SK-N-SH treated with all-trans-retinoic acid at 6 μM for 48 hours (cell line): ENCODE results near the gene MXRA7.
"Not testable (repeated sequence)": the region's sequence is repeated elsewhere in the genome, so short reads cannot be mapped to it uniquely, and the experiment has no call there.

Experiments used
- ATAC-seq: fragments of 200-7000 bp; cut with Tn5 transposase; 3 replicates; pipeline ENCODE4 v1.9.1; 2020; ENCODE audit warnings: mild to moderate bottlenecking, moderate library complexity
- ARNTL ChIP-seq: fragments of 450-650 bp; formaldehyde crosslinking; IDR thresholded peaks from 2 replicates; pipeline ENCODE4 v1.5.0; 2020; ENCODE audit warnings: low read depth, mild to moderate bottlenecking, moderate library complexity, borderline replicate concordance
- BACH2 ChIP-seq: fragments of 250-450 bp; sonication (Bioruptor Pico); IDR thresholded peaks from 2 replicates; pipeline ENCODE4 v1.9.0; 2021; ENCODE audit warnings: mild to moderate bottlenecking, borderline replicate concordance
- CREB5 ChIP-seq: fragments of 250-450 bp; sonication (Bioruptor Pico); IDR thresholded peaks from 2 replicates; pipeline ENCODE4 v1.5.1; 2020; ENCODE audit warnings: low read depth, mild to moderate bottlenecking, moderate library complexity
- CSDC2 ChIP-seq: fragments of 250-450 bp; sonication (Bioruptor Pico); IDR thresholded peaks from 2 replicates; pipeline ENCODE4 v1.5.0; 2020; ENCODE audit warnings: mild to moderate bottlenecking, moderate library complexity
- CSRNP3 ChIP-seq: fragments of 250-450 bp; sonication (Bioruptor Pico); IDR thresholded peaks from 2 replicates; pipeline ENCODE4 v1.5.1; 2021; ENCODE audit warnings: mild to moderate bottlenecking, moderate library complexity
- GLIS3 ChIP-seq: fragments of 250-450 bp; sonication (Bioruptor Pico); IDR thresholded peaks from 2 replicates; pipeline ENCODE4 v1.5.0; 2020; ENCODE audit warnings: mild to moderate bottlenecking, moderate library complexity
- ISL1 ChIP-seq: fragments of 250-450 bp; sonication (Bioruptor Pico); IDR thresholded peaks from 2 replicates; pipeline ENCODE4 v2.1.2; 2022; ENCODE audit warnings: mild to moderate bottlenecking, moderate library complexity
- OSR1 ChIP-seq: fragments of 250-450 bp; sonication (Bioruptor Pico); IDR thresholded peaks from 2 replicates; pipeline ENCODE4 v1.8.0; 2022; ENCODE audit warnings: moderate library complexity, mild to moderate bottlenecking, inconsistent platforms
- PATZ1 ChIP-seq: fragments of 250-450 bp; sonication (Bioruptor Pico); IDR thresholded peaks from 2 replicates; pipeline ENCODE4 v1.8.0; 2020; ENCODE audit warnings: mild to moderate bottlenecking, moderate library complexity, borderline replicate concordance
- POU6F1 ChIP-seq: fragments of 250-450 bp; sonication (Bioruptor Pico); IDR thresholded peaks from 2 replicates; pipeline ENCODE4 v1.8.0; 2021; ENCODE audit warnings: low read depth, mild to moderate bottlenecking, moderate library complexity, borderline replicate concordance
- PPARA ChIP-seq: fragments of 250-450 bp; sonication (Bioruptor Pico); IDR thresholded peaks from 2 replicates; pipeline ENCODE4 v1.5.0; 2020; ENCODE audit warnings: mild to moderate bottlenecking, borderline replicate concordance
- RARB ChIP-seq: fragments of 250-450 bp; sonication (Bioruptor Pico); IDR thresholded peaks from 2 replicates; pipeline ENCODE4 v1.8.0; 2021; ENCODE audit warnings: mild to moderate bottlenecking, moderate library complexity
- SNAI2 ChIP-seq: fragments of 250-450 bp; sonication (Bioruptor Pico); IDR thresholded peaks from 2 replicates; pipeline ENCODE4 v1.5.0; 2020; ENCODE audit warnings: mild to moderate bottlenecking, moderate library complexity
- TOX ChIP-seq: fragments of 250-450 bp; sonication (Bioruptor Pico); IDR thresholded peaks from 2 replicates; pipeline ENCODE4 v1.8.0; 2021; ENCODE audit warnings: mild to moderate bottlenecking, moderate library complexity, borderline replicate concordance
- TSHZ2 ChIP-seq: fragments of 250-450 bp; sonication (Bioruptor Pico); IDR thresholded peaks from 2 replicates; pipeline ENCODE4 v1.5.0; 2020; ENCODE audit warnings: mild to moderate bottlenecking, moderate library complexity
- ZC3H10 ChIP-seq: fragments of 250-450 bp; sonication (Bioruptor Pico); IDR thresholded peaks from 2 replicates; pipeline ENCODE4 v1.5.1; 2021; ENCODE audit warnings: mild to moderate bottlenecking, moderate library complexity
- ZFP3 ChIP-seq: fragments of 250-450 bp; sonication (Bioruptor Pico); IDR thresholded peaks from 2 replicates; pipeline ENCODE4 v1.5.0; 2020; ENCODE audit warnings: mild to moderate bottlenecking, moderate library complexity
- ZFP30 ChIP-seq: fragments of 450-650 bp; formaldehyde crosslinking; IDR thresholded peaks from 2 replicates; pipeline ENCODE4 v1.5.0; 2022; ENCODE audit warnings: mild to moderate bottlenecking, moderate library complexity
- ZNF565 ChIP-seq: fragments of 450-650 bp; formaldehyde crosslinking; conservative IDR thresholded peaks from 2 replicates; pipeline ENCODE4 v1.5.0; 2020; ENCODE audit warnings: low read depth, mild to moderate bottlenecking, moderate library complexity
- ZNF70 ChIP-seq: fragments of 450-650 bp; formaldehyde crosslinking; IDR thresholded peaks from 2 replicates; pipeline ENCODE4 v1.5.0; 2020; ENCODE audit warnings: mild to moderate bottlenecking, moderate library complexity

Gene MXRA7

GRCh38 chr17:76740329-76741118 is 29.8 kb upstream of the MXRA7 start:
- no peak for TF ChIP-seq ZNF565
- no peak for TF ChIP-seq PATZ1
- TF ChIP-seq RARB (CRISPR knock-in tag): no peak
- TF ChIP-seq GLIS3 (CRISPR knock-in tag): no peak
- no peak for TF ChIP-seq PPARA (CRISPR knock-in tag)
- no peak for TF ChIP-seq TOX (CRISPR knock-in tag)
- no peak for TF ChIP-seq ZFP30 (CRISPR knock-in tag)
- no peak for TF ChIP-seq ISL1 (CRISPR knock-in tag)
- no peak for TF ChIP-seq POU6F1
- TF ChIP-seq CSDC2 (CRISPR knock-in tag): no peak
- no peak for TF ChIP-seq CSRNP3 (CRISPR knock-in tag)
- TF ChIP-seq ZC3H10 (CRISPR knock-in tag): no peak
- TF ChIP-seq CREB5 (CRISPR knock-in tag): no peak
- no peak for TF ChIP-seq ZFP3
- no peak for TF ChIP-seq BACH2 (CRISPR knock-in tag)
- no peak for TF ChIP-seq OSR1 (CRISPR knock-in tag)
- no peak for TF ChIP-seq TSHZ2 (CRISPR knock-in tag)
- no peak for TF ChIP-seq ZNF70 (CRISPR knock-in tag)
- TF ChIP-seq SNAI2 (CRISPR knock-in tag): no peak
- ATAC-seq: no peak

- not testable (repeated sequence) for ATAC-seq
Measured at GRCh38 chr17:76739568-76740115, 28.9 kb upstream of the MXRA7 start.

GRCh38 chr17:76738468-76738850 is 27.7 kb upstream of the MXRA7 start:
- ATAC-seq: no peak

More at GRCh38 chr17:76738468-76738850, 27.7 kb upstream of the MXRA7 start:
- TF ChIP-seq ARNTL (CRISPR knock-in tag) (no peak), ZNF70 (CRISPR knock-in tag) (no peak), PATZ1 (peak; percentile 37; the same call in 1 of the 2 replicates)
